ENCODE results near the gene CLECL1. TPM values are rescaled to one million over a fixed set of nuclear protein-coding genes. Genes with fewer than 3 reads are reported as not detected.
"Not testable (repeated sequence)": the region's sequence is repeated elsewhere in the genome, so short reads cannot be mapped to it uniquely, and the experiment has no call there.

Gene CLECL1
- total and polyA plus RNA-seq, 2 of the 8 experiments (the other 6 are each of a cell fraction or from before 2014, with no cell fraction given), result not detected

GRCh38 chr12:9695150-9695549 is 37.7 kb downstream of the CLECL1 start:
- FAIRE-seq; H4K20me1 ChIP-seq (replicated peaks in 1 of 2; ENCODE audit: control insufficient read depth in 1 of 2, insufficient read depth in 2 of 2, low read length in 2 of 2): not testable (repeated sequence)

More at GRCh38 chr12:9695150-9695549, 37.7 kb downstream of the CLECL1 start:
- H3K4me1 ChIP-seq (replicated peaks in 1 of 4; ENCODE audit: control insufficient read depth in 3 of 4, insufficient read depth in 4 of 4, low read length in 3 of 4); H3K79me2 ChIP-seq (ENCODE audit: control insufficient read depth in 1 of 2, insufficient read depth in 2 of 2, low read length in 2 of 2); H3K23ac ChIP-seq (ENCODE audit: insufficient read length); H3K9ac ChIP-seq (replicated peaks in 1 of 4; ENCODE audit: extremely low read depth in 1 of 4, low read depth in 3 of 4, low read length in 3 of 4); H2BK5ac ChIP-seq (ENCODE audit: low read depth, low read length); H3K27ac ChIP-seq (ENCODE audit: low read depth, low read length); H2BK12ac ChIP-seq (ENCODE audit: low read depth, low read length); H3K56ac ChIP-seq (replicated peaks; ENCODE audit: insufficient read length, low read depth, low read length); H3K4me2 ChIP-seq (ENCODE audit: insufficient read depth in 1 of 2, low read depth in 2 of 2, low read length in 2 of 2); H2BK20ac ChIP-seq (ENCODE audit: low read length); DNase-seq (ENCODE audit: low read depth in 1 of 2, low spot score in 2 of 2); H2BK120ac ChIP-seq (replicated peaks; ENCODE audit: low read depth, low read length); H4K5ac ChIP-seq (ENCODE audit: insufficient read length, low read depth, low read length); CTCF ChIA-PET (ENCODE audit: partially characterized antibody); H2BK15ac ChIP-seq (ENCODE audit: low read length); H3K79me1 ChIP-seq (ENCODE audit: low read depth, low read length); H3K18ac ChIP-seq (ENCODE audit: extremely low read depth, low read length); H3K14ac ChIP-seq (ENCODE audit: insufficient read length); H2AFZ ChIP-seq (ENCODE audit: low read length); H3K23me2 ChIP-seq (ENCODE audit: low read depth, low read length); H4K8ac ChIP-seq (ENCODE audit: extremely low read depth, insufficient read depth, low read length); H3K4me3 ChIP-seq (ENCODE audit: extremely low read depth in 1 of 4, insufficient read depth in 2 of 4, low read depth in 3 of 4, low read length in 4 of 4); H3K27me3 ChIP-seq (replicated peaks in 1 of 4; ENCODE audit: control insufficient read depth in 3 of 4, extremely low read depth in 1 of 4, insufficient read depth in 3 of 4, low read length in 3 of 4); POLR2A ChIA-PET (ENCODE audit: partially characterized antibody); H4K91ac ChIP-seq (replicated peaks; ENCODE audit: insufficient read length, low read length); H3K4ac ChIP-seq (replicated peaks; ENCODE audit: insufficient read length, low read depth, low read length); H2AK5ac ChIP-seq (ENCODE audit: low read depth, low read length): not testable (repeated sequence)
- H3K9me3 ChIP-seq (ENCODE audit: insufficient read depth in 2 of 2, low read depth in 1 of 2, low read length in 1 of 2), result 0 out of 4 replicates have a peak, but pooled peaks cover 6 to 10% of the 10 kb centered on the region in 2 experiments
- 97% methylated on average over 9 of the region's 9 CpGs; no CpG with 5 or more reads in 1 of the 2 experiments for WGBS, 2 experiments (ENCODE audit: extremely low coverage in 1 of 2, insufficient coverage in 1 of 2, insufficient read length in 1 of 2, insufficient replicate concordance in 2 of 2, low coverage in 1 of 2, low lambda C conversion rate in 2 of 2, missing lambda C conversion rate in 1 of 2)
- TF ChIP-seq RAD21 (IDR thresholded peaks at IDR 0.05 in 1 of 2, conservative IDR thresholded peaks at IDR 0.05 in 1 of 2; ENCODE audit: low read depth in 2 of 2, low read length in 2 of 2), result 0 out of 4 replicates have a peak, but pooled peaks of 1 of the 2 experiments have one; percentile 3
- peaks cover 0 to 25% (median 7%) of the 10 kb centered on the region in 4 experiments; a peak in 4 of 8 replicates for H3K36me3 ChIP-seq (ENCODE audit: control insufficient read depth in 2 of 4, insufficient read depth in 4 of 4, low read length in 3 of 4)
